Hepatocyte (in vitro differentiated cells): Measurements from ENCODE around the gene LIPE.

ENCODE experiments used
- CTCF ChIP-seq: fragments of 200-600 bp; sonication (generic); IDR thresholded peaks from 2 replicates; pipeline ENCODE4 v1.5.1; 2016; ENCODE audit warnings: antibody characterized with exemption, mild to moderate bottlenecking; ENCODE audit not compliant: poor library complexity
- EZH2 ChIP-seq: fragments of 200-600 bp; sonication (generic); IDR thresholded peaks from 2 replicates; pipeline ENCODE4 v1.6.1; 2016; ENCODE audit warnings: antibody characterized with exemption, mild to moderate bottlenecking, borderline replicate concordance

DNA sequence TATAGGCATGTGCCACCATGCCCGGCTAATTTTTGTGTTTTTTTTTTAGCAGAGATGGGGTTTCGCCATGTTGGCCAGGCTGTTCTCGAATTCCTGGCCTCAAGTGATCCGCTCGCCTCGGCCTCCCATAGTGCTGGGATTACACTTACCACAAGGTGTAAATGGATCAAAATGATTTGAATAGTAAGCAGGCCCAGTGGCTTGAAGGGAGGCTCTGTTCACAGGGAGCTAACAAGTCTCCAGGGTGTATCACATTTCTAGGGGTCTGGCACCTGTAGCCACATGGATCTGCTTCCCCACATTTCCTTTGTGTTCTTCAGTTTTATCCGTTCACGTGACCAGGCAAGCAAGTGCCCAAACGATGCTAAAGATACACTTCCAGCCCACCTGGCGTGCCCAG lies 23.6 kb downstream of the LIPE start:
- TF ChIP-seq CTCF (no peak), EZH2 (no peak)
